A673 (cell line): ENCODE data around the gene CHI3L2.

Experiments
- EZH2 ChIP-seq: fragments of 200-600 bp; sonication (generic); IDR thresholded peaks from 2 replicates; pipeline ENCODE4 v1.6.1; 2017; ENCODE audit warnings: borderline replicate concordance, low read depth, mild to moderate bottlenecking, mixed read lengths, antibody characterized with exemption, low read length; ENCODE audit not compliant: poor library complexity, severe bottlenecking
- TF ChIP-seq, protein P1 (sequence below): fragments of 300-800, 200-600 bp; sonication (generic); conservative IDR thresholded peaks from 2 replicates; pipeline ENCODE4 v1.5.1; 2017; ENCODE audit warnings: low read depth, mild to moderate bottlenecking, antibody characterized with exemption, low read length, moderate library complexity, mixed read lengths

DNA sequence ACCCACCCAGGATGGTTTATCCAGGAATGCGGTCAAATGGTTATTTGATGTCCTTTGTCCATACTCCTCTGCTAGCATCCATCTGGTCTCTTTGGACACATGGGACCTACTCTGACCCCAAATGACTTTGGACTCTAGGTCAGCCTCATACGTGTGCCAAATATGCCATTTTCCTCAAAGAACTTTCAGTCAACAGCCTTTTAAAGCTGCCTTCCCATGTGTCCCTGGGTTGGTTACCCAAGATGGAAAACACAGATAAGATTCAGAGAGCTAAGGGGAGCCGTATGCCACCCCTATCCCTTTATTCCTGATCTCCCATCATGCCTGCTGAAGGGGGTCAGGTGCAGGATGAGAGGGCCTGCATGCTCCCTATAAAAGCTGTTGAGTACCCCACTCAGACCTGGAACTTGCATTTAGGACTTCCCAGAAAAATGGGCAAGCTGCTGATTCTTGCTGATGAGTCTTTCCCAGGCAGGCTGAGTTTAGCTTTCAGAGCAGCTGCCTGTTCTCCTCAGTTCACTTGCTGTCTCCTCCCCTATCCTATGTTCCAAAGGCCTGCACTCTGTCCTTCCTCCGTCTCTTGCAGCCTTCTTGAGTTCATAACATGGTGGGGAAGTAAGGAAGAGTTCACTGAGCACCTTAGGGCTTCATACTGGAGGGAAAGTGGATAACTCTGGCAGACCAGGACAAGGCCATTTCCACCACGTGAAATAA is 19.8 kb downstream of the CHI3L2 start:
- TF ChIP-seq, protein P1, sequence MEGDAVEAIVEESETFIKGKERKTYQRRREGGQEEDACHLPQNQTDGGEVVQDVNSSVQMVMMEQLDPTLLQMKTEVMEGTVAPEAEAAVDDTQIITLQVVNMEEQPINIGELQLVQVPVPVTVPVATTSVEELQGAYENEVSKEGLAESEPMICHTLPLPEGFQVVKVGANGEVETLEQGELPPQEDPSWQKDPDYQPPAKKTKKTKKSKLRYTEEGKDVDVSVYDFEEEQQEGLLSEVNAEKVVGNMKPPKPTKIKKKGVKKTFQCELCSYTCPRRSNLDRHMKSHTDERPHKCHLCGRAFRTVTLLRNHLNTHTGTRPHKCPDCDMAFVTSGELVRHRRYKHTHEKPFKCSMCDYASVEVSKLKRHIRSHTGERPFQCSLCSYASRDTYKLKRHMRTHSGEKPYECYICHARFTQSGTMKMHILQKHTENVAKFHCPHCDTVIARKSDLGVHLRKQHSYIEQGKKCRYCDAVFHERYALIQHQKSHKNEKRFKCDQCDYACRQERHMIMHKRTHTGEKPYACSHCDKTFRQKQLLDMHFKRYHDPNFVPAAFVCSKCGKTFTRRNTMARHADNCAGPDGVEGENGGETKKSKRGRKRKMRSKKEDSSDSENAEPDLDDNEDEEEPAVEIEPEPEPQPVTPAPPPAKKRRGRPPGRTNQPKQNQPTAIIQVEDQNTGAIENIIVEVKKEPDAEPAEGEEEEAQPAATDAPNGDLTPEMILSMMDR: no peak
- no peak for TF ChIP-seq EZH2
